GM18519 (cell line): ENCODE measurements around the gene MSN.

Experiments
- ATAC-seq: cut with Tn5 transposase; IDR thresholded peaks from one replicate; pipeline ENCODE4 v1.9.1; 2021; ENCODE audit warnings: mild to moderate bottlenecking, moderate library complexity; ENCODE audit not compliant: unreplicated experiment, low FRiP score

Gene MSN

GRCh38 chrX:65772842-65773241 is 105.4 kb downstream of the MSN start:
- ATAC-seq: no peak

- no peak for ATAC-seq
Observed at GRCh38 chrX:65781845-65782244, 114.4 kb downstream of the MSN start.

GRCh38 chrX:65783746-65784145 is 116.3 kb downstream of the MSN start:
- ATAC-seq: no peak
